Measurements from ENCODE around the gene LARP6. TPM values are rescaled to one million over a fixed set of nuclear protein-coding genes. Genes with fewer than 3 reads are reported as not detected.
A peak's percentile ranks its signal among the peaks of the same experiment; 100 is the strongest.

LARP6 gene
- total RNA-seq (2021), result 14.7 to 17.5 TPM (median 15.2 TPM) in 3 replicates
- Bru-seq, nascent RNA, result percentile 64 among the genes with signal in this experiment
- long read RNA-seq, experiment 1, full-length matches to known transcripts, result 35 of 38 reads
- long read RNA-seq, experiment 1, partial matches to known transcripts, result 0 of 38 reads
- long read RNA-seq, experiment 1, other reads (novel, unspliced or antisense), result 3 of 38 reads
- long read RNA-seq, experiment 2, full-length matches to known transcripts, result 20 of 27 reads
- long read RNA-seq, experiment 2, partial matches to known transcripts, result 0 of 27 reads
- long read RNA-seq, experiment 2, other reads (novel, unspliced or antisense), result 7 of 27 reads
- long read RNA-seq, experiment 3, full-length matches to known transcripts, result 3 of 3 reads
- long read RNA-seq, experiment 3, partial matches to known transcripts, result 0 of 3 reads
- long read RNA-seq, experiment 3, other reads (novel, unspliced or antisense), result 0 of 3 reads

DNA sequence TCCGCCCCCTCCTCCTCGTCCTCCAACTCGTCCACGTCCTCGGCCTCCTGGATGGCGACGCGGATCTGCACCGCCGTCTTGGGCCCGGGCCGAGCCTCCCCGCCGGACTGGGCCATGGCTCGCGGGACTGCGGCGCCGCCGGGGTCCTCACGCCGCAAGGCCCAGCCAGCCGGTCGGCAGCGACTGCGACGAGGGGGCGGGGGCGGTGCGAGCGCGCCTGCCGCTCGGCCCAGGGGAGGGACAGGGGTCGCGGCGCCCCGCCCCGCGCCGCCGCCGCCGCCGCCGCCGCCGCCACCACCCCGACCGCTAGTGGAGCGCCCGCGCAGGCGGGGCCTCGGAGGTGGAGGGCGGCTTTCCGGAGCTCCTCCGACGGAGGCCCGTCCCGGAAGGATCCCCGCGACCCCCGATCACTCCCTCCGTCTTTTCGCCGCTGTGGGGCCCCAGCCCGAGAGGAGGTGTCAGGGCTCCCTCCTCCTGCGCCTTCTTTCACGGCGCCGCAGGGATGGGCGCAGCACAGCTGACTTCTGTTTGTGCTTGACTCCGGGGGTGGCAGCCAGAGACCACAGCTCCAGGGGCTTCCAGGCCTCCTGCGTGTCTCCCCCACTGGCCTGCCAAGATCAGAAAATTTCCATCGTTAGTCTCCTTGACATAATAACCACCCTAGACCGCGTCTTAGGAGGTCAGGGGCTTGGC, at the start of gene LARP6:
Gene LARP6, minus strand, starts transcription at position 185 of the 693 bp plus-strand sequence. Its CDS starts 69 bp downstream, at position 116.
- ChIA-PET POLR2A (interaction anchor here (1.6 kb wide), 1 partner anchor 29 kb away, joined by 4 read pairs; no protein-coding TSS in a partner anchor), CTCF (interaction anchor here (3.3 kb wide), 2 partner anchors 21 to 29 kb away, joined by 15 to 16 read pairs; no protein-coding TSS in a partner anchor)
- ATAC-seq, result peak; percentile 78

DNA sequence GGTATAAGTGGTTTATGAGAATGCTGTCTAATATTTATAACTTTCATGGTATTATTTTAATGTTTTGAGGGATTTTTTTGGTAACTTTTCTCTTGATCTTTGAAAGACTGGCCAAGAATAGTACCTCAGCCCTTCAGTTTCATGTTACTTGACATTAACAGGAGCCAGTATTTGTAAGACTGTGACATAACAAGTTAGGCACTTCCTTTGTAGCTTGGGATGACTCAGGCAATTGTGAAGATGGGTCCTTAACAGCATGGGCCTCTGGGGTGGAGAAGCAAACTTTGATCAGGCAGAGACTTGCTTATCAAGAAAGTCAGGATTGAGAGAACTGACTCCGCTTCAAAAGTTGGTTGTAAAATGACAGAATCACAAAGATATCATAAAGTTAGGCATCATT, 48.1 kb upstream of the LARP6 start:
- Mint-ChIP-seq H3K36me3 (no peaks in the 10 kb centered on the region), H3K27ac (no peak overlapping the region), H3K27me3 (ENCODE audit: low read depth) (no peaks in the 10 kb centered on the region), H3K9me3 (no peaks in the 10 kb centered on the region), H3K4me3 (no peak overlapping the region), H3K4me1 (0 out of 2 replicates have a peak, but pooled peaks cover 3% of the 10 kb centered on the region)
- no peak for TF ChIP-seq STAT6 (CRISPR knock-in tag; conservative IDR thresholded peaks at IDR 0.05; ENCODE audit: low read depth)
- DNase-seq (ENCODE audit: low spot score) (no peak), ATAC-seq (no peak)
- ChIA-PET CTCF (no interaction called here), POLR2A (no interaction called here)

More for the DNA sequence above, at the start of gene LARP6:
- TF ChIP-seq ESRRA (CRISPR knock-in tag; IDR thresholded peaks at IDR 0.05; ENCODE audit: borderline replicate concordance) (0 out of 2 replicates have a peak, but pooled peaks have one; percentile 10), SP1 (CRISPR knock-in tag; conservative IDR thresholded peaks at IDR 0.05) (0 out of 2 replicates have a peak, but pooled peaks have one; percentile 19), TP53 (CRISPR knock-in tag; IDR thresholded peaks at IDR 0.05) (0 out of 2 replicates have a peak, but pooled peaks have one; percentile 44), SOX15 (CRISPR knock-in tag; IDR thresholded peaks at IDR 0.05) (no peak), ETV6 (CRISPR knock-in tag; IDR thresholded peaks at IDR 0.05) (peak; percentile 21; the same call in 1 of the 2 replicates)
- Mint-ChIP-seq H3K9me3 (0 out of 2 replicates have a peak, but pooled peaks cover 3% of the 10 kb centered on the region), H3K4me3 (peak within 1 kb of the TSS; percentile 85), H3K4me1 (peaks cover 8% of the 10 kb centered on the region), H3K27me3 (ENCODE audit: low read depth) (peaks cover 29% of the 10 kb centered on the region), H3K27ac (peak within 1 kb of the TSS; percentile 49; the same call in 1 of the 2 replicates), H3K36me3 (peaks cover 13% of the 10 kb centered on the region)
- peak; percentile 70 for DNase-seq (ENCODE audit: low spot score)

GRCh38 chr15:70892912-70893560, 39.1 kb upstream of the LARP6 start:
- CTCF ChIA-PET, result interaction anchor here (0.6 to 1.5 kb wide), 4 partner anchors 14 to 67 kb away, joined by 3 to 4 read pairs (median 4); no protein-coding TSS in a partner anchor
- ATAC-seq (peak; percentile 6), DNase-seq (ENCODE audit: low spot score) (no peak)
- POLR2A ChIA-PET, result no interaction called here
- Mint-ChIP-seq H3K27ac (peak overlapping the region; percentile 97), H3K9me3 (no peaks in the 10 kb centered on the region), H3K4me3 (peak overlapping the region; percentile 98), H3K27me3 (ENCODE audit: low read depth) (no peaks in the 10 kb centered on the region), H3K4me1 (peaks cover 16% of the 10 kb centered on the region), H3K36me3 (no peaks in the 10 kb centered on the region)
- TF ChIP-seq FOXP4 (CRISPR knock-in tag; IDR thresholded peaks at IDR 0.05) (no peak), MXD4 (CRISPR knock-in tag; IDR thresholded peaks at IDR 0.05; ENCODE audit: borderline replicate concordance) (no peak), AFF4 (CRISPR knock-in tag; IDR thresholded peaks at IDR 0.05; ENCODE audit: borderline replicate concordance) (no peak), JUN (CRISPR knock-in tag; IDR thresholded peaks at IDR 0.05) (no peak), JAZF1 (CRISPR knock-in tag; IDR thresholded peaks at IDR 0.05) (no peak), ETV6 (CRISPR knock-in tag; IDR thresholded peaks at IDR 0.05) (no peak), ARID4B (CRISPR knock-in tag; IDR thresholded peaks at IDR 0.05; ENCODE audit: borderline replicate concordance) (no peak), RELA (CRISPR knock-in tag; IDR thresholded peaks at IDR 0.05; ENCODE audit: borderline replicate concordance) (no peak)

All from WTC11 (cell line).